Gastrocnemius medialis (tissue), 4 donors: ENCODE results near the gene GAB1.

Experiments used
- POLR2A ChIP-seq, 2 donors: fragments of 450-650 bp; IDR thresholded peaks; one replicate each; pipeline ENCODE4 v1.6.1; 2017; ENCODE audit warnings: antibody characterized with exemption in 2 of 2, mild to moderate bottlenecking in 2 of 2, moderate library complexity in 2 of 2
- TF ChIP-seq, protein P1 (sequence below), 5 experiments: fragments of 450-650 bp in 3 of 5; fragments of 200-600 bp in 2 of 5; sonication (generic) in 2 of 5; IDR thresholded peaks in 4 of 5; conservative IDR thresholded peaks in 1 of 5; 1 replicate in 4 of 5; 2 replicates in 1 of 5; pipeline ENCODE4 v1.5.1; 2016 to 2019; ENCODE audit warnings: antibody characterized with exemption in 5 of 5, mild to moderate bottlenecking in 3 of 5, moderate library complexity in 3 of 5

DNA sequence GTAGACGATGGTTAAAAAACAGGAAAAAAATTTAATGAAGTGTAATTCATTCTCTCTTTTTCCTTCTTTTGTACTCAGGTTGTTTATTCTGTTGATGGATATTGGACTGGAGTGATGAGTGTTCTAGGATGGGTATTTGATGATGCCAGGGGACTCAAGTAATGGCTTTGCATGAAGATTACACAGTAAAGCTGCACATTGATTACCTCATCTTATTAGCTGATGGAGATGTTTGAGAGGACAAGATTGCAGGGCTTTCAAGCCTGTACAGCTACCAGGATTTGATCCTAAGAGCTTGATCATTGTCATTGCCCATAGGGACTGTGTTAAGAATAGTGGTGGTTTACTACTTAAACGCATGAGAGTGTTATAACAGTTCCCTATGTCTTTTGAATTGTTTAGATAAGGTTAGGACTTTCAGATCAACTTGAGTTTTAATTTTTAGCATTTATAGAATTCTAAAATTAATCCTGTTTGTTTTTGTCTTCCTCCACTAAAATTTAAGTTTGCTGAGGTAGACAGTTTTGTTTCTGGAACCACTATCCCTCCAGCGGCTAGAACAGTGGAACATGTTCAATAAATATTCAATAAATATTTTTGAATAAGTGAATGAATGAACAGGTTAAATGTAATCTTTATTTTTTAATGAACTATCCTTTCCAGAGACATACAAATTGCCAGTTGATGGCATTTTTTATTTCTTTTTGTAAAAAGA lies 58.2 kb downstream of the GAB1 start:
- TF ChIP-seq, protein P1, sequence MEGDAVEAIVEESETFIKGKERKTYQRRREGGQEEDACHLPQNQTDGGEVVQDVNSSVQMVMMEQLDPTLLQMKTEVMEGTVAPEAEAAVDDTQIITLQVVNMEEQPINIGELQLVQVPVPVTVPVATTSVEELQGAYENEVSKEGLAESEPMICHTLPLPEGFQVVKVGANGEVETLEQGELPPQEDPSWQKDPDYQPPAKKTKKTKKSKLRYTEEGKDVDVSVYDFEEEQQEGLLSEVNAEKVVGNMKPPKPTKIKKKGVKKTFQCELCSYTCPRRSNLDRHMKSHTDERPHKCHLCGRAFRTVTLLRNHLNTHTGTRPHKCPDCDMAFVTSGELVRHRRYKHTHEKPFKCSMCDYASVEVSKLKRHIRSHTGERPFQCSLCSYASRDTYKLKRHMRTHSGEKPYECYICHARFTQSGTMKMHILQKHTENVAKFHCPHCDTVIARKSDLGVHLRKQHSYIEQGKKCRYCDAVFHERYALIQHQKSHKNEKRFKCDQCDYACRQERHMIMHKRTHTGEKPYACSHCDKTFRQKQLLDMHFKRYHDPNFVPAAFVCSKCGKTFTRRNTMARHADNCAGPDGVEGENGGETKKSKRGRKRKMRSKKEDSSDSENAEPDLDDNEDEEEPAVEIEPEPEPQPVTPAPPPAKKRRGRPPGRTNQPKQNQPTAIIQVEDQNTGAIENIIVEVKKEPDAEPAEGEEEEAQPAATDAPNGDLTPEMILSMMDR (IDR thresholded peaks at IDR 0.05 in 4 of 5, conservative IDR thresholded peaks at IDR 0.05 in 1 of 5), result no peak
- TF ChIP-seq POLR2A (IDR thresholded peaks at IDR 0.05), result no peak
